IPS-20b (cell line): ENCODE measurements around the gene GAL3ST3.
A peak's percentile ranks its signal among the peaks of the same experiment; 100 is the strongest.

Experiments used
- H3K27ac ChIP-seq: one replicate; pipeline ENCODE4 v1.5.1; 2013; ENCODE audit warnings: low read length
- H3K27me3 ChIP-seq: 2 replicates; pipeline ENCODE4 v1.6.1; 2013; ENCODE audit warnings: mild to moderate bottlenecking, low read length, inconsistent platforms; ENCODE audit not compliant: insufficient read depth
- H3K36me3 ChIP-seq: 2 replicates; pipeline ENCODE4 v1.6.1; 2013; ENCODE audit warnings: low read depth, mild to moderate bottlenecking, inconsistent platforms, low read length, moderate library complexity; ENCODE audit not compliant: insufficient read depth
- H3K4me1 ChIP-seq: 2 replicates; pipeline ENCODE4 v1.6.1; 2013; ENCODE audit warnings: mild to moderate bottlenecking, control low read depth, inconsistent platforms, low read length, moderate library complexity; ENCODE audit not compliant: insufficient read depth
- H3K4me3 ChIP-seq: 2 replicates; pipeline ENCODE4 v1.5.1; 2013; ENCODE audit warnings: mild to moderate bottlenecking, low read length, inconsistent platforms
- H3K9ac ChIP-seq: 2 replicates; pipeline ENCODE4 v1.6.1; 2013; ENCODE audit warnings: low read depth, mild to moderate bottlenecking, inconsistent platforms, low read length, moderate library complexity
- H3K9me3 ChIP-seq: 2 replicates; pipeline ENCODE4 v1.6.1; 2013; ENCODE audit warnings: mild to moderate bottlenecking, low read depth, low read length, inconsistent platforms; ENCODE audit not compliant: insufficient read depth

GAL3ST3 gene

GRCh38 chr11:66068154-66068821 lies 19.3 kb upstream of the GAL3ST3 start:
- Histone ChIP-seq H3K9me3 (no peaks in the 10 kb centered on the region), H3K36me3 (peaks cover 58% of the 10 kb centered on the region), H3K9ac (no peak overlapping the region), H3K4me1 (peaks cover 11% of the 10 kb centered on the region), H3K27ac (no peak overlapping the region), H3K27me3 (no peaks in the 10 kb centered on the region; the same call in 1 of the 2 replicates), H3K4me3 (no peak overlapping the region)

- Histone ChIP-seq H3K4me1 (peaks cover 11% of the 10 kb centered on the region), H3K9me3 (no peaks in the 10 kb centered on the region), H3K4me3 (no peak overlapping the region), H3K9ac (no peak overlapping the region), H3K36me3 (peaks cover 65% of the 10 kb centered on the region), H3K27ac (no peak overlapping the region), H3K27me3 (no peaks in the 10 kb centered on the region; the same call in 1 of the 2 replicates)
These were observed 18.7 kb upstream of the GAL3ST3 start for GRCh38 chr11:66067640-66068039.

DNA sequence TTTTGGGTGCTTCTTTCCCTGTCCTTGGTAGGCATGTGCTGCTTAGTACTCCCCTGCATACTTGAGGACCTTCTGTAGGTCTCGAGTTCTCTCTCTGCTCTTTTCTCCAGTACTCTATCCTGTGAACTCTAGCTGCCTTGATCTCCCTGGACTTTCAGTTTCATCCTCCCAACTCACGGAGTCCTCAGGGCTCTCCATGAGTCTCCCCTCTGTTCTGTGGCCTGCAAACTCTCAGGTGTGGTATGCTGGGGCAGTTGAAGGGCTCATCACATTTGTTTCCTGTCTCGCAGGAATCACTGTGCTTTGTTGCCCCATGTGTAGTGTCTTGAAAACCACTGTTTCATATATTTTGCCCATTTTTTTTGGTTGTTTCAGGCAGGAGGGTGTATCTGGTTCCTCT lies 17.8 kb upstream of the GAL3ST3 start:
- no peak overlapping the region for H3K9ac ChIP-seq
- H3K27ac ChIP-seq = no peak overlapping the region
- H3K9me3 ChIP-seq = no peaks in the 10 kb centered on the region
- H3K4me3 ChIP-seq = no peak overlapping the region
- peaks cover 74% of the 10 kb centered on the region for H3K36me3 ChIP-seq
- H3K27me3 ChIP-seq = no peaks in the 10 kb centered on the region; the same call in 1 of the 2 replicates
- peaks cover 11% of the 10 kb centered on the region for H3K4me1 ChIP-seq

- Histone ChIP-seq H3K4me1 (peaks cover 6% of the 10 kb centered on the region), H3K36me3 (peaks cover 96% of the 10 kb centered on the region)
These were observed 15.6 kb upstream of the GAL3ST3 start for GRCh38 chr11:66064571-66064970.

GRCh38 chr11:66063900-66064299 lies 14.9 kb upstream of the GAL3ST3 start:
- no peaks in the 10 kb centered on the region for H3K9me3 ChIP-seq
- H3K4me1 ChIP-seq = peaks cover under 1% of the 10 kb centered on the region; the same call in 1 of the 2 replicates
- no peak overlapping the region for H3K4me3 ChIP-seq
- no peaks in the 10 kb centered on the region for H3K27me3 ChIP-seq
- peaks cover 99% of the 10 kb centered on the region for H3K36me3 ChIP-seq
- H3K27ac ChIP-seq = no peak overlapping the region
- no peak overlapping the region for H3K9ac ChIP-seq

More at GRCh38 chr11:66064571-66064970, 15.6 kb upstream of the GAL3ST3 start:
- Histone ChIP-seq H3K9ac (no peak overlapping the region), H3K27ac (no peak overlapping the region), H3K4me3 (no peak overlapping the region), H3K27me3 (no peaks in the 10 kb centered on the region), H3K9me3 (no peaks in the 10 kb centered on the region)

GRCh38 chr11:66062408-66062807 lies 13.4 kb upstream of the GAL3ST3 start:
- H3K4me1 ChIP-seq = no peaks in the 10 kb centered on the region
- H3K36me3 ChIP-seq = peaks cover 99% of the 10 kb centered on the region
- no peak overlapping the region for H3K27ac ChIP-seq
- H3K9ac ChIP-seq = no peak overlapping the region
- H3K4me3 ChIP-seq = no peak overlapping the region
- H3K9me3 ChIP-seq = no peaks in the 10 kb centered on the region
- no peaks in the 10 kb centered on the region for H3K27me3 ChIP-seq

DNA sequence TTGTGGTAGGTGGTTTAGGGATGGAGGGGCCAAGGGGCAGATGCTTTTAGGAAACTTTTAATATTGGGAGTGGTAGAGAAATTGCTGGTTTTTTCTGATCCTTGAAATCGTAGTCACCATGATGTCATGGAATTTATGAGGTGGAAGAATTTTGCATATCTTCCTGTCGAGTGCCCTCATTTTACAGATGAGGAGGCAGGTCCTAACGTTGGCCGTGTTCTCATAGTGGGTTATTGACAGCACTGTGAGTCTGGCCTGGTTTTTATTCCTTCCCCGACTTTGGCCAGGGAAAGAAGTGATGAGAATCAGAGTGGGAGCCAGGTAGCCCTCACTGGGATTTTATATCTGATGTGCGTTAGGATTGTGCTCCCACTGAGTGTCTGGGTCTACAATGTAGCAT lies 12.3 kb upstream of the GAL3ST3 start:
- Histone ChIP-seq H3K27me3 (no peaks in the 10 kb centered on the region), H3K4me1 (no peaks in the 10 kb centered on the region), H3K27ac (no peak overlapping the region), H3K9ac (no peak overlapping the region), H3K9me3 (no peaks in the 10 kb centered on the region), H3K36me3 (peaks cover 99% of the 10 kb centered on the region), H3K4me3 (no peak overlapping the region)

- H3K9ac ChIP-seq = no peak overlapping the region
- H3K9me3 ChIP-seq = no peaks in the 10 kb centered on the region
- peaks cover 99% of the 10 kb centered on the region for H3K36me3 ChIP-seq
- H3K4me1 ChIP-seq = no peaks in the 10 kb centered on the region
- H3K27me3 ChIP-seq = no peaks in the 10 kb centered on the region
- H3K4me3 ChIP-seq = no peak overlapping the region
- H3K27ac ChIP-seq = no peak overlapping the region
These were observed 11.2 kb upstream of the GAL3ST3 start for GRCh38 chr11:66059966-66060680.

DNA sequence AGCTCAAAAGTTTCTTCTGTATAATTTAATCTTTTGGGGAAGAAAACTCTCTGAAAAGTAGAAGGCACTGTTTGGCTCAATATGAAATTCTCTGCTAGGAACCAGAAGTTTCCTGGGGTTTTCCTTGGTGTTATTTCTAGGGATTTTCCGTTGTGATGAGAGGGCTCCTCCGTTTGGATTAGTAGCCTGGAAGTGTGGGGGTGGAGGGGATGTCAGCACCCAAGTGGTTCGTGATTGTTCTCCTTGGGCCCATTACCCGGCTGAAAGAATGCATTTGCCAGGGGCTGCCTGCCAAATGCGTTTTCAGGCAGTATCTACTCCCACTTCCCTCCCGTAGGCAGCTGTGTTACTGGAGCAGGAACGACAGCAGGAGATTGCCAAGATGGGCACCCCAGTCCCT lies 7.5 kb upstream of the GAL3ST3 start:
- Histone ChIP-seq H3K27ac (no peak overlapping the region), H3K4me1 (peaks cover 3% of the 10 kb centered on the region; the same call in 1 of the 2 replicates), H3K9ac (no peak overlapping the region), H3K4me3 (no peak overlapping the region), H3K36me3 (peaks cover 72% of the 10 kb centered on the region), H3K27me3 (no peaks in the 10 kb centered on the region), H3K9me3 (no peaks in the 10 kb centered on the region)

- peaks cover 12% of the 10 kb centered on the region for H3K4me1 ChIP-seq
- H3K4me3 ChIP-seq = no peak overlapping the region
- H3K36me3 ChIP-seq = peaks cover 57% of the 10 kb centered on the region
- no peaks in the 10 kb centered on the region for H3K9me3 ChIP-seq
- no peaks in the 10 kb centered on the region for H3K27me3 ChIP-seq
- H3K9ac ChIP-seq = no peak overlapping the region
- H3K27ac ChIP-seq = no peak overlapping the region
These were observed 6.1 kb upstream of the GAL3ST3 start for GRCh38 chr11:66055021-66055420.

DNA sequence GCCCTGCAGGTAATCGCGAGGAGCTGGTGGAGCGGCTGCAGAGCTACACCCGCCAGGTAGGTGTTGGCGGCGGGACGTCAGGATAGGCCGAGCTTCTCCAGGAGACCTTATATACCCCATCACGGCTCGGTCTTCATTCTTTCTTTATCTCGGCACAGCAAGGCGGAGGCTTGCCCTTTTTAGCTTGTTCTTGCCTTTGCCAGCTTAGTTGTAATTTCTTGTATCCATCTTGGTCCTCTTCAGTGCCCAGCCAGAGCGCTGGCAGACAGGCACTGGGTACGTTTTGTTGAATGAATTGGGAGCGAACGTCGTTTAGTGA lies 3.7 kb upstream of the GAL3ST3 start:
- peak overlapping the region; percentile 91 for H3K27ac ChIP-seq
- H3K27me3 ChIP-seq = no peaks in the 10 kb centered on the region
- H3K9ac ChIP-seq = peak overlapping the region; percentile 97
- peaks cover 34% of the 10 kb centered on the region for H3K36me3 ChIP-seq
- H3K4me3 ChIP-seq = peak overlapping the region; percentile 97
- no peaks in the 10 kb centered on the region for H3K9me3 ChIP-seq
- peaks cover 17% of the 10 kb centered on the region for H3K4me1 ChIP-seq
